Mesodermal cell (in vitro differentiated cells): ENCODE results near the gene CBFB.

Experiments
- H3K27ac ChIP-seq: 2 replicates; pipeline ENCODE4 v1.7.0; 2013; ENCODE audit warnings: mild to moderate bottlenecking, low read depth, low read length, moderate library complexity; ENCODE audit not compliant: severe bottlenecking
- H3K36me3 ChIP-seq: 2 replicates; pipeline ENCODE4 v1.7.1; 2013; ENCODE audit warnings: mild to moderate bottlenecking, low read length, moderate library complexity; ENCODE audit not compliant: control insufficient read depth, insufficient read depth
- H3K4me1 ChIP-seq: one replicate; pipeline ENCODE4 v1.7.1; 2013; ENCODE audit warnings: mild to moderate bottlenecking, low read length; ENCODE audit not compliant: insufficient read depth, control insufficient read depth, poor library complexity, severe bottlenecking
- H3K4me3 ChIP-seq: 2 replicates; pipeline ENCODE4 v1.7.0; 2013; ENCODE audit warnings: low read length, control low read depth, mild to moderate bottlenecking; ENCODE audit not compliant: insufficient read depth, poor library complexity, severe bottlenecking; ENCODE audit errors: extremely low read depth
- H3K9me3 ChIP-seq: 2 replicates; pipeline ENCODE4 v1.7.1; 2013; ENCODE audit warnings: mild to moderate bottlenecking, low read length, moderate library complexity; ENCODE audit not compliant: control insufficient read depth
- WGBS, 2 experiments: methylation state at CpG; one replicate each; pipeline ENCODE4 v1.1.5; 2013; ENCODE audit warnings: missing lambda C conversion rate in 2 of 2; ENCODE audit not compliant: insufficient coverage in 2 of 2; 5-methylcytosine and 5-hydroxymethylcytosine counted together

CBFB gene

DNA sequence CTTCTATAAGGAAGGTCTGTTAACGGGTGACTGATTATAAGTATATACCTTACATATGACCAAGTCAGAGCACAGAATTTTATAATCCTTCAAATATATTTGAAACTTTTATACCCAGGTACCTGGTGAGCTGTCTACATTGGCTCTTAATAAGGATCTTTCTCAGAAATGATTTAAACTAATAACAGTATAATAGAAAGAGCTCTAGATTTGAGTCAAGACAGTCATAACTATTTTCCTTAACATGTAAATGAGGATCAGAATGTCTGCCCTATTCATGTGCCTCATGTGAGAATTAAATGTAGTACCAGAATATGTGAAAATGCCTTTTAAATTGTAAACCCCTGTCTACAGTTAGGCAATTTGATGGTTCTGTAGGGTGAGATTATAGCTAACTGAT, 14.5 kb downstream of the CBFB start:
- Histone ChIP-seq H3K9me3 (no peaks in the 10 kb centered on the region), H3K36me3 (peaks cover 72% of the 10 kb centered on the region)
- WGBS, 2 experiments: no CpG with 5 or more reads among the region's 1 CpG

DNA sequence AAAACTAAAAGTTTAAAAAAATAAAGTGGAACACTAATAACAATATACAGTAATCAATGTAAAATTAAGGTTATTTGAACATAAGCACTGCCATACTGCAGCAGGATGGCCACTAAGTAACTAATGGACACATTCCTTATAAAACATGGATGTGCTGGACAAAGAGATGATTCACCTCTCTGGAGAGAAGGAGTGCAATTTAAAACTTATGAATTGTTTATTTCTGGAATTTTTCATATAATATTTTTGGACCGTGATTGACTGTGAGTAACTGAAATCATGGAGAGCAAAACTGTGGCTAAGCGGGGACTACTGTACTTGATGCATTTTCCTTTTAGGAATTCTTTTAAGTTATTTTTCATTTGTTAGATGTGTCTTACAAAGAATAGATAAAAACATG, 21.8 kb downstream of the CBFB start:
- no peaks in the 10 kb centered on the region for H3K9me3 ChIP-seq
- H3K27ac ChIP-seq: no peak overlapping the region
- WGBS, 2 experiments: 80% methylated on average over 2 of the region's 2 CpGs; no CpG with 5 or more reads in 1 of the 2 experiments
- H3K36me3 ChIP-seq: peaks cover 58% of the 10 kb centered on the region
- H3K4me1 ChIP-seq: peaks cover 5% of the 10 kb centered on the region
- H3K4me3 ChIP-seq: no peak overlapping the region

More for the DNA sequence above, 14.5 kb downstream of the CBFB start:
- Histone ChIP-seq H3K4me3 (no peak overlapping the region), H3K27ac (no peak overlapping the region), H3K4me1 (peaks cover 9% of the 10 kb centered on the region)

DNA sequence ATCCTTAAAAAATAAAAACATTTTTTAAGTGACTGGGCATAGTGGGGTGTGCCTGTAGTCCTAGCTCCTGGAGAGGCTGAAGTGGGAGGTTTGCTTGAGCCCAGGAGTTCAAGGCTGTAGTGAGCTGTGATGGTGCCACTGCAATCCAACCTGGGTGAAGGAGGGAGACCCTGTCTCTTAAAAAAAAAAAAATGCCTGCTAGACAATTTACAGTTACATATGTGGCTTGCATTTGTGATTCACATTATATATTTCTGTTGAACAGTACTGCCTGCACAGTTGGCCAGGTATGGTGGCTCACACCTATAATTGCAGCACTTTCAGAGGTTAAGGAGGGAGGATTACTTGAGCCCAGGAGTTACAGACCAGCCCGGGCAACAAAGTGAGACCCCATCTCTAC, 23.4 kb downstream of the CBFB start:
- Histone ChIP-seq H3K4me3 (no peak overlapping the region), H3K27ac (peak overlapping the region; percentile 36), H3K36me3 (peaks cover 48% of the 10 kb centered on the region), H3K9me3 (no peaks in the 10 kb centered on the region), H3K4me1 (peaks cover 17% of the 10 kb centered on the region)
- WGBS, 2 experiments: no CpG with 5 or more reads among the region's 1 CpG

DNA sequence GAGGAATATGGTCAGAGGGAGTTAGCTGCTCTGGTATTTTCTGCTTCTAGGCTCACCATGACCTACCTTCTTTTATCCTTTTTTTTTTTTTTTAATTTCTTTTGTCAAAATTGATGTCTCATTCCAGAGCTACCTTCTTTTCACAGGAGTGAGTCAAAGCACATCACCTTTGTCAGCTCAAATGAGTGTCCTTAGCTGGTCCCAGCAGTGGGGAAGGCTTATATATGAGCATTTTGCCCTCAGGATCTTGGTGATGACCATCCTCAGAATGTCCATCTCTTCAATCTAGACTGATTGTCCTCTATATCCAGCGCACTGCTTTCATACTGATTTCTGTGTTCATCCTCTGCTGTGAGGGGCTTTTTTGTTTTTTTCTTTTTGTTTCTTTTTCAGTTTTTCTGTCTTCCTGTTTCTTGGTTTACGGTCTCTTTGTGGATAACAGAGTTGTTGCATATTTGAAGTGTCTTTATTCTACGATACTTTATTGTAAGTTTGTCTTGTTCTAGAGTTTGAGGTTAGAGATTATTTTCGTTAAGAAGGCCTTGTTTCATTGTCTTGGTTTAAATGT, 24.9 kb downstream of the CBFB start:
- peaks cover 54% of the 10 kb centered on the region for H3K36me3 ChIP-seq
- WGBS, 2 experiments: 89 to 100% methylated on average over 3 of the region's 4 CpGs
- no peak overlapping the region for H3K27ac ChIP-seq
- no peaks in the 10 kb centered on the region for H3K9me3 ChIP-seq
- no peak overlapping the region for H3K4me3 ChIP-seq
- H3K4me1 ChIP-seq: peaks cover 21% of the 10 kb centered on the region

DNA sequence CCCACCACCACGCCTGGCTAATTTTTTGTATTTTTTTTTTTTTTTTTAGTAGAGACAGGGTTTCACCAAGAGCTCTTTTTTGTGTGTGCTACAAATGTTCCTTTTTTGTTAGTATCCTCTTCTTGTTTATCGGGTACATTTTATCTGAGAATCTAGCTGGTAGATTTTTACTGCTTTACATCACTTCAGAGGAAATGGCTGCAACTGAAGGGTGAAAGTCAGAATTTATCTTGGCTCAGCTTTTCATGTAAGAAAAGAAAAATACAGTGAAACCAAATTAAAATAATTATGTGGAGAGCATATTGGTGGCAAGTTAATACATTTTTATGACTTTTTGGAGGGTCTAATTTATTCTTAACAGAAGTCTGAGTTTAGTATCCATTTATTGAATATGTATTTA, 26.0 kb downstream of the CBFB start:
- Histone ChIP-seq H3K27ac (no peak overlapping the region), H3K9me3 (no peaks in the 10 kb centered on the region), H3K36me3 (peaks cover 55% of the 10 kb centered on the region), H3K4me3 (no peak overlapping the region), H3K4me1 (peaks cover 21% of the 10 kb centered on the region)
- 100% methylated on average over 1 of the region's 2 CpGs; no CpG with 5 or more reads in 1 of the 2 experiments for WGBS, 2 experiments

- WGBS, 2 experiments: 94 to 100% methylated on average over 2 of the region's 4 CpGs
- Histone ChIP-seq H3K4me3 (no peak overlapping the region), H3K27ac (peak overlapping the region; percentile 59), H3K36me3 (peaks cover 58% of the 10 kb centered on the region), H3K4me1 (peaks cover 21% of the 10 kb centered on the region), H3K9me3 (no peaks in the 10 kb centered on the region)
Observed at GRCh38 chr16:67055712-67056487, 27.0 kb downstream of the CBFB start.

- Histone ChIP-seq H3K4me3 (no peak overlapping the region), H3K4me1 (peaks cover 4% of the 10 kb centered on the region), H3K27ac (no peak overlapping the region), H3K36me3 (peaks cover 74% of the 10 kb centered on the region), H3K9me3 (no peaks in the 10 kb centered on the region)
- 92 to 93% methylated on average over 2 of the region's 2 CpGs for WGBS, 2 experiments
Observed at GRCh38 chr16:67063008-67063407, 34.1 kb downstream of the CBFB start.

GRCh38 chr16:67068212-67068753, 39.3 kb downstream of the CBFB start:
- H3K4me3 ChIP-seq: no peak overlapping the region
- H3K36me3 ChIP-seq: peaks cover 74% of the 10 kb centered on the region
- H3K9me3 ChIP-seq: no peaks in the 10 kb centered on the region
- WGBS, 2 experiments: 78 to 91% methylated on average over 1 of the region's 2 CpGs
- no peak overlapping the region for H3K27ac ChIP-seq
- H3K4me1 ChIP-seq: peaks cover 5% of the 10 kb centered on the region

- WGBS, 2 experiments: 100% methylated on average over 1 to 2 of the region's 4 CpGs
- Histone ChIP-seq H3K4me1 (peaks cover 5% of the 10 kb centered on the region), H3K36me3 (peaks cover 86% of the 10 kb centered on the region), H3K9me3 (no peaks in the 10 kb centered on the region), H3K27ac (no peak overlapping the region), H3K4me3 (no peak overlapping the region)
Observed at GRCh38 chr16:67071476-67072048, 42.6 kb downstream of the CBFB start.

DNA sequence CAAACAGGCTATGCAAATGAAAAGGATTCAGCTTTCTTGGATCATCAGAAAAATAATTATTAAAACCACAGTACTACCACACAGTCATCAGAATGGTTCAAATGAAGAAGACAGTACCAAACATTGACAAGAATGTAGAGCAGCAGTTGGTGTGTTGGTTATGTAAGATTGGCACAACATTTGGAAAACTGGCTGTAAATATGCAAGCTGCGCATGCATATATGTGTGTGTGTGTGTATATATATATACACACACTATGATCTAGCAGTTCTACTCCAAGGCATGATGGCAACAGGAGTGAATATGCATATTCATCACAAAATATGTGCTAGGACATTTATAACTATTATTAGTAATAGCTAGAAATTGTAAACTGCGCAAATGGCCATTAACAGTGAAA, 46.4 kb downstream of the CBFB start:
- peaks cover 79% of the 10 kb centered on the region for H3K36me3 ChIP-seq
- H3K27ac ChIP-seq: no peak overlapping the region
- H3K4me3 ChIP-seq: no peak overlapping the region
- no peaks in the 10 kb centered on the region for H3K4me1 ChIP-seq
- H3K9me3 ChIP-seq: no peaks in the 10 kb centered on the region
- WGBS, 2 experiments: no CpG with 5 or more reads among the region's 2 CpGs
